KOPT-K1 (cell line): Measurements from ENCODE around the gene SHLD3.
"Not testable (repeated sequence)": the region's sequence is repeated elsewhere in the genome, so short reads cannot be mapped to it uniquely, and the experiment has no call there.

Experiments
- H3K27ac ChIP-seq: fragments of 200-600 bp; sonication (generic); 2 replicates; pipeline ENCODE4 v1.5.1; 2016; ENCODE audit warnings: antibody characterized with exemption, mild to moderate bottlenecking, low read depth, low read length; ENCODE audit not compliant: poor library complexity, severe bottlenecking
- H3K36me3 ChIP-seq: fragments of 200-600 bp; sonication (generic); 2 replicates; pipeline ENCODE4 v1.5.1; 2017; ENCODE audit warnings: antibody characterized with exemption, mild to moderate bottlenecking, low read length, moderate library complexity; ENCODE audit not compliant: insufficient read depth
- H3K9me3 ChIP-seq: fragments of 200-600 bp; sonication (generic); 2 replicates; pipeline ENCODE4 v1.5.1; 2017; ENCODE audit warnings: antibody characterized with exemption, low read length, mild to moderate bottlenecking; ENCODE audit not compliant: insufficient read depth, poor library complexity, severe bottlenecking

Gene SHLD3, protein sequence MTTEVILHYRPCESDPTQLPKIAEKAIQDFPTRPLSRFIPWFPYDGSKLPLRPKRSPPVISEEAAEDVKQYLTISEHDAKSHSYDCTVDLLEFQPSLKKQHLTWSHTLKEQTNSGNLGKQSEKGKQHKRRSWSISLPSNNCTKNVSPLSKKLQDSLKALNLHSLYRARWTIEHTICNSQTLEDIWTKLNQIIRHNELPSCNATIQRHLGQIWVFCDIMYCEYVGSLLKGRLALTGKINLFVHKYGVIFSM

GRCh38 chr5:65624571-65625555 lies at the start of gene SHLD3, which contains the start of gene TRAPPC13:
Gene SHLD3, plus strand, starts transcription at chr5:65625027. Its CDS starts 4,561 bp downstream, at chr5:65629588.
Gene TRAPPC13, plus strand, starts transcription at chr5:65625027. Its CDS starts 34 bp downstream, at chr5:65625061.
- peaks cover 15% of the 10 kb centered on the region for H3K36me3 ChIP-seq
- peak within 1 kb of the TSS; percentile 76 for H3K27ac ChIP-seq
- no peaks in the 10 kb centered on the region for H3K9me3 ChIP-seq

GRCh38 chr5:65577141-65577540 lies 47.7 kb upstream of the SHLD3 start:
- peaks cover 86% of the 10 kb centered on the region for H3K36me3 ChIP-seq
- no peaks in the 10 kb centered on the region for H3K9me3 ChIP-seq
- H3K27ac ChIP-seq = no peak overlapping the region

DNA sequence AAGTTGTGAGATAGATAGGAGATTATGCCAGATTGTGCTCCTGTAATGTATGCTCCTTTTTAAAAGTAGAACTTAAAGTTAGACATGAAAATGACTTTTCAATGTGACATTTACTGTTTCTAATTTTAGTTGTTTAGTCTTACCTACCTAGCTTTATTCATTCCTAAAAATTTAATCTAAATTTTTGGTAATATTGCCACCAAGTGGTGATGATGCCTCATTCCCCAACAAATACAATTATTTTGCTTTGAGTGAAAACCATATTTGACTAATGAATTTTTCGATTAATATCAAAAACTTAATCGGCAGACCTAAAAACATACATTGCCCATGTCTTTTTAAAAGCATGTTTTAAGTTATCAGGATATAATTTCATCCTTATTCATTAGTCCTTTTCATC lies 36.1 kb upstream of the SHLD3 start:
- Histone ChIP-seq H3K27ac (no peak overlapping the region), H3K9me3 (no peaks in the 10 kb centered on the region), H3K36me3 (peaks cover 98% of the 10 kb centered on the region)

- not testable (repeated sequence) for H3K27ac ChIP-seq
- H3K36me3 ChIP-seq = peaks cover 94% of the 10 kb centered on the region
- H3K9me3 ChIP-seq = peaks cover 34% of the 10 kb centered on the region
These were observed 23.1 kb upstream of the SHLD3 start for GRCh38 chr5:65601761-65602160.

DNA sequence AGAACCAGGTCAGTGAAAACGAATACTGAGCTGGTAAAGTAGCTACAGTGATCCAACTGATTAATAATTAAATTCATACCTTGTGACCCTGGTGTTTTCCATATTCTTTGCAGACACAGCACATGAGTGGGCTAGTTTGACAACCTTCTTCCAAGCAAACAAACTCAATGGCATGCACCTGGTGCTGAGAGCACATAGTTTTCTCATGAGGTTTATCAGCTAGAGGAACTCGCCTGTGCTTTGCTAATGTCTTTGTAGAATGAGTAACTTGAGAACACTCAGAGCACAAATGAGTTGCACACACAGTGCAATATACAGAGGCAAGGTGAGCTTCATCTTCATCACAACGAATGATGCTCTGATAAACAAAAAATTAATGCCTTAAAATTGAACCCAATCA lies 13.3 kb upstream of the SHLD3 start:
- peaks cover 91% of the 10 kb centered on the region for H3K36me3 ChIP-seq
- no peak overlapping the region for H3K27ac ChIP-seq
- no peaks in the 10 kb centered on the region for H3K9me3 ChIP-seq

- Histone ChIP-seq H3K9me3 (no peaks in the 10 kb centered on the region), H3K27ac (no peak overlapping the region), H3K36me3 (peaks cover 89% of the 10 kb centered on the region)
These were observed 12.4 kb upstream of the SHLD3 start for GRCh38 chr5:65612298-65612907.

DNA sequence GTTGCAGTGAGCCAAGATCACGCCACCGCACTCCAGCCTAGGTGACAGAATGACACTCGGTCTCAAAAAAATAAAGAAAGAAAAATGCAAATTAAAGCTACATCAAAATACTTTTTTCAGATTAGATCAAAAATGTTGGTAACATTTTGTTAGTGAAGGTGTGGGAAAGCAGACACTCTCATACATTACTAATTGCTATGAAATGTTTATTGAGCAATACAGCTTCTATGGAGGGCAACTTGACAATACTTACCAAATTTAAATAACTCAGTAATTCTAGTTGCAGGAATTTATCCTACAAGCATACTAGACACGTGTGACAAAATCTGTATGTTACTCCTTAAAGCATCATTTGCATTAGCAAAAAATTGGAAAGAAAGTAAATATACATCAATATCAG lies 4.8 kb upstream of the SHLD3 start:
- H3K9me3 ChIP-seq = no peaks in the 10 kb centered on the region
- H3K36me3 ChIP-seq = peaks cover 25% of the 10 kb centered on the region
- H3K27ac ChIP-seq = no peak overlapping the region

- not testable (repeated sequence) for H3K9me3 ChIP-seq, H3K36me3 ChIP-seq, H3K27ac ChIP-seq
These were observed 2.9 kb upstream of the SHLD3 start for GRCh38 chr5:65621961-65622360.

GRCh38 chr5:65623482-65623881 lies 1.3 kb upstream of the SHLD3 start:
- peak overlapping the region; percentile 76 for H3K27ac ChIP-seq
- H3K36me3 ChIP-seq = peaks cover 4% of the 10 kb centered on the region; the same call in 1 of the 2 replicates
- no peaks in the 10 kb centered on the region for H3K9me3 ChIP-seq

DNA sequence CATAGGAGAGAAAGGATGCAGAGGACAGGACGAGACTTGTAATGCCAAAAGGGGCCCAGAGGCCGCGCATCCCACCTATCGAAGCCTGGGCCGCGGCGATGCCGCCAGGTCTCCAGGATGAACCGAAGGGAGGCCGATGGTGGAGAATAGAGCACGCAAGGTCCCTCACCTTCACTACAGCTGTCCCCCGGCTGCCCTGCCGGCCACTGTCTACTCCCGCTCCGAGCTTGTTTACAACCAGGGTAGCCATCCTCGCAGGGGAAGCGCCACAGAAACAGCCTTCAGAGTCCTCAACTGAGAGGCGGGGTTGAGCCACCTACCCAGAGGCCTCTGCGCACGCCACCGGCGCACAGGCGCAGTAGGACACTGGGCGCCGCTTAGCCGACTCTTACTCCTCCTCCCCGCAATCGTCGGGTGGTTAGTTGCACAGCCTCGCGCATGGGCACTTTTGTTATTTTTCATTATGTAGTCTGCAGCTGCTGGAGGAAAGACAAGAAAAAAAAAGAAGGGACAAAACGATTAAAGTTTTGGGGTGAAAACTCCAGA lies 729 bp upstream of the SHLD3 start, which contains the start of gene TRIM23:
TSS of gene TRIM23 (minus strand) at position 309 of the 546 bp plus-strand sequence. CDS start at position 250, 59 bp downstream.
- H3K9me3 ChIP-seq = no peaks in the 10 kb centered on the region
- peaks cover 8% of the 10 kb centered on the region; the same call in 1 of the 2 replicates for H3K36me3 ChIP-seq
- peak within 1 kb of the TSS; percentile 76 for H3K27ac ChIP-seq

DNA sequence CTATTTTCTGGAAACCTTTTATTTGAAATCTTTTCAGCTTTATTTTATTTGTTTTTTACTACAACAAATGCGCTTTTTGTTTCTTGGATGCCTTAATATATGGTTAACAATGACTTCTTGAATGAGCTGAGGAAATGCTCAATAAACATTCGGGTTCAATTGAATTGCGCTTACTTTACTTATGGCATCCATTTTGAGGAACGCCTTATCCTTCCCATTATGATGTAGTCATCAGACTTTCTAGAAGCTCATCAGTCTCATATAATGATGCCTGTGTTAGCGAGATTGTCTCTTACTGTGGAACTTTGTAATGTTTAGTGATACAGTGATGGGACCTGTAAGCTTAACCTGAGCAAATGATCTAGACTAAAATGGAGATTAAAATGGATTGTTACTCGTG lies 916 bp downstream of the SHLD3 start:
- peaks cover 17% of the 10 kb centered on the region for H3K36me3 ChIP-seq
- H3K9me3 ChIP-seq = no peaks in the 10 kb centered on the region
- H3K27ac ChIP-seq = peak overlapping the region; percentile 76

DNA sequence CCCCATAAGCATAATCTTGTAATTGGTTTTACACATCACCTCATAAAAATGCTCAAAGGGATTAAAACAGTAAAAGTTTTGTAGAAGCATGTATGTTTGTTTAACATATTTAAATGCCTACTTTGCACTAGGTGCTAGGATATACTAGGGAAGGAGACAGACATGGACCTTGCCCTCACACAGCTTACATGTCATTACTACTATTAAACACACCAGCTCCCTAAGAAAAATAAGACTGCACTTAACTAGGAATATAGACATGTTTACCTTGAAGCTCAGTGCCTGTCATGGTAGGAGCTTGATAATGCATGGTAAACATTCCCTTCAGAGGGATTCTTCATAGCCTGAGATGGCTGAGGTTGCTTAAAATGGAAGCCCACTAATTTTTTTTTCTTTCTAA lies 6.2 kb downstream of the SHLD3 start:
- Histone ChIP-seq H3K27ac (no peak overlapping the region), H3K36me3 (peaks cover 26% of the 10 kb centered on the region)

GRCh38 chr5:65640240-65640639 lies 15.4 kb downstream of the SHLD3 start:
- H3K9me3 ChIP-seq = no peaks in the 10 kb centered on the region
- no peak overlapping the region for H3K27ac ChIP-seq
- peaks cover 48% of the 10 kb centered on the region for H3K36me3 ChIP-seq

More for the DNA sequence above, 6.2 kb downstream of the SHLD3 start:
- H3K9me3 ChIP-seq = no peaks in the 10 kb centered on the region

- Histone ChIP-seq H3K9me3 (no peaks in the 10 kb centered on the region), H3K36me3 (peaks cover 29% of the 10 kb centered on the region), H3K27ac (no peak overlapping the region)
These were observed 22.1 kb downstream of the SHLD3 start for GRCh38 chr5:65646938-65647337.

DNA sequence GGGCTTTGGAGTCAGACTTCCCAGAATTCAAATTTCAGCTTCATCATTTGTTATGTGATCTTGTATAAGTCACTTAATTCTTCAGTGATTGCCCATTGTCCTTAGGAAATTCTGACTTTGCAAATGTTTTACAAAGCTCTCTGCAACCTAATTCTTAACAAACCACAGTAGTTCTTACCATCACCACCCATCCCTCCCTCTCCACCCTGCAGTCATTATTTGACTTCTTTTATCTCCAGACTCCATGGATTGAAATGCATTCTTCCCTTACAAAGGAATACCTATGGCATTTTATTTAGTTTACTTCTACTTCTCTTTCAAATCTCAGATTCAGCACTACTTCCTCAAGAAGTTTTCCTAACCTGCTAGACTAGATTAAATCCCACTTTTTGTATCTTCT lies 23.1 kb downstream of the SHLD3 start:
- Histone ChIP-seq H3K9me3 (no peaks in the 10 kb centered on the region), H3K36me3 (peaks cover 29% of the 10 kb centered on the region), H3K27ac (no peak overlapping the region)
